BLaER1 (cell line): ENCODE data around the gene TMEFF2.
"Not testable (repeated sequence)": the region's sequence is repeated elsewhere in the genome, so short reads cannot be mapped to it uniquely, and the experiment has no call there.

Source experiments
- H3K27ac ChIP-seq: shearing (Covaris generic); formaldehyde crosslinking; 2 replicates; pipeline ENCODE4 v1.8.1; 2022
- H3K27me3 ChIP-seq: shearing (Covaris generic); formaldehyde crosslinking; 2 replicates; pipeline ENCODE4 v1.8.1; 2022
- H3K36me3 ChIP-seq: shearing (Covaris generic); formaldehyde crosslinking; 2 replicates; pipeline ENCODE4 v1.8.1; 2022
- H3K4me1 ChIP-seq: shearing (Covaris generic); formaldehyde crosslinking; 2 replicates; pipeline ENCODE4 v1.8.1; 2022
- H3K4me2 ChIP-seq: shearing (Covaris generic); formaldehyde crosslinking; 2 replicates; pipeline ENCODE4 v1.8.1; 2022
- H3K4me3 ChIP-seq: shearing (Covaris generic); formaldehyde crosslinking; 2 replicates; pipeline ENCODE4 v1.8.1; 2022
- H3K9ac ChIP-seq: shearing (Covaris generic); formaldehyde crosslinking; 2 replicates; pipeline ENCODE4 v1.8.1; 2022
- H3K9me3 ChIP-seq: shearing (Covaris generic); formaldehyde crosslinking; 2 replicates; pipeline ENCODE4 v1.8.1; 2022
- H4K20me1 ChIP-seq: shearing (Covaris generic); formaldehyde crosslinking; 2 replicates; pipeline ENCODE4 v1.8.1; 2022
- Cebpa-rat ChIP-seq: shearing (Covaris generic); IDR thresholded peaks from 2 replicates; pipeline ENCODE4 v1.8.1; 2022

The TMEFF2 gene

DNA sequence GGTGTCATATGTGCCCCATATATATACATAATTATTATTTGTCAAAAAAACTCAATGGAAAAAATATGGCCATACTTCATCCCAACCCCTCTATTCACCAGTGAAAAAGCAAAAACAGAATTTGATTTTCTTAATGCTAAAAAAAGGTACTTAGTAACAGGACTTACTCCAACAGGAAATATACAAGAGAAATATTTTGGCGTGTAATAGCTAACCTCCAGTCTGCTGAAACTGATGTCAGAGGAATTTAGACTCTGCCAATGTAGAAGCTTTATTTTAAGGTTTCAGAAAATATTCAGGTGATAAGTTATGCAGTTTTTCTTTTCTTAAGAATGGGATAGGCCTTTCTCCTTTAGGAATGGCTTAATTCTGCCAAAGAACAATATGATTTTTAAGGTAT, 72.6 kb downstream of the TMEFF2 start:
- Histone ChIP-seq H3K36me3 (no peaks in the 10 kb centered on the region), H3K27ac (no peak overlapping the region), H3K4me2 (no peak overlapping the region), H3K9me3 (0 out of 2 replicates have a peak, but pooled peaks cover 4% of the 10 kb centered on the region), H3K27me3 (no peaks in the 10 kb centered on the region), H3K9ac (no peak overlapping the region), H4K20me1 (no peaks in the 10 kb centered on the region), H3K4me1 (no peaks in the 10 kb centered on the region), H3K4me3 (no peak overlapping the region)
- no peak for TF ChIP-seq Cebpa-rat

DNA sequence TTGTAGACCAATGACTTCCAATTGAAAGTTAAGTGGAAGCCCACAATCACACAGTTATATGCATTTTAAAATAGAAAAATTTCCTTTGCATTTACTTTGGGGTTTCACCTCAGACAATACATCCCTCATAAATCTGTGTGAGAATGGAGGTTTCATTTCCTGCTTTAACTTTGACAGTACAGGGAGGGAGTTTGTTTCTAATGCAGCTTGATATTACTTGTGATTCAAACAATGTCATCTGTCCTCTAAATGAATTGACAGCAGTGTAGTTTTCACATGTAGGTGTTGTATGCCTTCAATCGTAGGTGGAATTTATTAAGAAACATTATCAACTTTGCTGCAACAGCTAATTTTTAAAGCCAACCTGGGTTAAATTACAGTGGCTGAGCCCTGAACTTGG, 75.2 kb downstream of the TMEFF2 start:
- Histone ChIP-seq H3K27me3 (no peaks in the 10 kb centered on the region), H3K27ac (no peak overlapping the region), H3K4me3 (no peak overlapping the region), H3K9me3 (peaks cover 8% of the 10 kb centered on the region; the same call in 1 of the 2 replicates), H3K4me2 (no peak overlapping the region), H4K20me1 (no peaks in the 10 kb centered on the region), H3K36me3 (no peaks in the 10 kb centered on the region), H3K9ac (no peak overlapping the region), H3K4me1 (no peaks in the 10 kb centered on the region)
- no peak for TF ChIP-seq Cebpa-rat

DNA sequence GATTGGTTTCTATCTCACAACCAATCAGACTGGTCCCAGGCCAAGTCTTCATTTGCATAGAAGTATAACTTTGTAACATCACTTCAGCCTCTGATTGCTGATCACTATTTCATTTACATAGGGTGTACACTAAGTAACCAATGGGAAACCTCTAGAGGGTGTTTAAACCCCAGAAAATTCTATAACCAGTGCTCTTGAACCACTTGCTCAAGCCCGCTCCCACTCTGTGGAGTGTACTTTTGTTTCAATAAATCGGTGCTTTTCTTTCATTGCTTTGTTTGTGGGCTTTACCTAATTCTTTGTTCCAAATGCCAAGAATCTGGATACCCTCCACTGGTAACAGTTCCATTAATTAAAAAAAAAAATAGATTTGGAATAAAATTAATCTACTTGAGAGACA, 77.0 kb downstream of the TMEFF2 start:
- no peak for TF ChIP-seq Cebpa-rat
- no peaks in the 10 kb centered on the region for H3K27me3 ChIP-seq

DNA sequence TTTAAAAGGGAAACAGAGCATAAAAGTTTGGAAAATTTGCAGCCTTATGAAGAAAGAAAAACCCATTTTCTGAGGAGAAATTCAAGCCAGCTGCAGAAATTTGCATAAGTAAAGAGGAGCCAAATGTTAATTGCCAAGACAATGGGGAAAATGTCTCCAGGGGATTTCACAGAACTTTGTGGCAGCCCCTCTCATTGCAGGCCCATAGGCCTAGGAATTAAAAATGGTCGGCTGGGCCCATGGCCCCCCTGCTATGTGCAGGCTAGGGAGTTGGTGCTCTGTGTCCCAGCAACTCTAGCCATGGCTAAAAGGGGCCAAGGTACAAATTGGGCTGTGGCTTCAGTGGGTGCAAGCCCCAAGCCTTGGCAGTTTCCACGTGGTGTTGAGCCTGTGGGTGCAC, 83.2 kb downstream of the TMEFF2 start:
- not testable (repeated sequence) for H3K9ac ChIP-seq, H3K9me3 ChIP-seq, H3K4me2 ChIP-seq, H4K20me1 ChIP-seq, H3K4me1 ChIP-seq, H3K27ac ChIP-seq, H3K36me3 ChIP-seq, H3K27me3 ChIP-seq, H3K4me3 ChIP-seq

More for the DNA sequence above, 77.0 kb downstream of the TMEFF2 start:
- H3K4me1 ChIP-seq: no peaks in the 10 kb centered on the region
- H3K4me2 ChIP-seq: no peak overlapping the region
- no peak overlapping the region for H3K9ac ChIP-seq
- H3K4me3 ChIP-seq: no peak overlapping the region
- no peak overlapping the region for H3K27ac ChIP-seq
- H3K36me3 ChIP-seq: no peaks in the 10 kb centered on the region
- peaks cover 8% of the 10 kb centered on the region; the same call in 1 of the 2 replicates for H3K9me3 ChIP-seq
- no peaks in the 10 kb centered on the region for H4K20me1 ChIP-seq

DNA sequence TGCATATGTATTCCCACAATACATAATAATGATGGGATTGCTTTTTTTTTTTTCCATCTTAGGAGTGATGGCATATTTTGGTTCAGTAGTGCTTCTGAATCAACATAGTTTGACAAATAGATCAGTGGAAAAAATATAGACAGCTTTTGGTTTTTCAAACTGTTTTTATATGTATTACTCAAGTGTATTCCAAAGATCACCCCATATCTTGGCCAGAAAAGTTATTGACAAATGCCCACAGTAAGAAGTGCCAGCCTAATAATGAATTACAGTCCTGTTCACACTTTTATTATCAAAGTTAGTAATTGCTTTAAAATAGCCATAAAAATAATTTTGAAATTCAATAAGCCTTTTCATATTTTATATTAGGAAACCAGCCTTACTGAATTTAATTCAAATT, 95.0 kb downstream of the TMEFF2 start:
- Histone ChIP-seq H3K36me3 (no peaks in the 10 kb centered on the region), H3K4me1 (no peaks in the 10 kb centered on the region), H4K20me1 (no peaks in the 10 kb centered on the region), H3K27ac (no peak overlapping the region), H3K4me3 (no peak overlapping the region), H3K27me3 (no peaks in the 10 kb centered on the region), H3K9ac (no peak overlapping the region), H3K4me2 (no peak overlapping the region), H3K9me3 (no peaks in the 10 kb centered on the region)
- TF ChIP-seq Cebpa-rat: no peak

- Histone ChIP-seq H3K27me3 (no peaks in the 10 kb centered on the region), H3K27ac (no peak overlapping the region), H3K4me2 (no peak overlapping the region), H3K9me3 (no peaks in the 10 kb centered on the region), H3K9ac (no peak overlapping the region), H3K36me3 (no peaks in the 10 kb centered on the region), H4K20me1 (no peaks in the 10 kb centered on the region), H3K4me3 (no peak overlapping the region), H3K4me1 (no peaks in the 10 kb centered on the region)
- no peak for TF ChIP-seq Cebpa-rat
Measured at GRCh38 chr2:192098814-192099491, 95.8 kb downstream of the TMEFF2 start.

GRCh38 chr2:192091476-192091875, 103.3 kb downstream of the TMEFF2 start:
- H3K9ac ChIP-seq: no peak overlapping the region
- H3K4me2 ChIP-seq: no peak overlapping the region
- no peak for TF ChIP-seq Cebpa-rat
- H3K4me1 ChIP-seq: no peaks in the 10 kb centered on the region
- no peak overlapping the region for H3K27ac ChIP-seq
- no peak overlapping the region for H3K4me3 ChIP-seq
- H3K27me3 ChIP-seq: no peaks in the 10 kb centered on the region
- no peaks in the 10 kb centered on the region for H3K9me3 ChIP-seq
- H3K36me3 ChIP-seq: no peaks in the 10 kb centered on the region
- no peaks in the 10 kb centered on the region for H4K20me1 ChIP-seq

- Histone ChIP-seq H3K9me3 (no peaks in the 10 kb centered on the region), H3K9ac (no peak overlapping the region), H3K4me3 (no peak overlapping the region), H3K4me2 (no peak overlapping the region), H3K4me1 (no peaks in the 10 kb centered on the region), H3K27ac (no peak overlapping the region), H3K36me3 (no peaks in the 10 kb centered on the region), H3K27me3 (no peaks in the 10 kb centered on the region), H4K20me1 (no peaks in the 10 kb centered on the region)
- TF ChIP-seq Cebpa-rat: no peak
Measured at GRCh38 chr2:192090911-192091310, 103.8 kb downstream of the TMEFF2 start.

DNA sequence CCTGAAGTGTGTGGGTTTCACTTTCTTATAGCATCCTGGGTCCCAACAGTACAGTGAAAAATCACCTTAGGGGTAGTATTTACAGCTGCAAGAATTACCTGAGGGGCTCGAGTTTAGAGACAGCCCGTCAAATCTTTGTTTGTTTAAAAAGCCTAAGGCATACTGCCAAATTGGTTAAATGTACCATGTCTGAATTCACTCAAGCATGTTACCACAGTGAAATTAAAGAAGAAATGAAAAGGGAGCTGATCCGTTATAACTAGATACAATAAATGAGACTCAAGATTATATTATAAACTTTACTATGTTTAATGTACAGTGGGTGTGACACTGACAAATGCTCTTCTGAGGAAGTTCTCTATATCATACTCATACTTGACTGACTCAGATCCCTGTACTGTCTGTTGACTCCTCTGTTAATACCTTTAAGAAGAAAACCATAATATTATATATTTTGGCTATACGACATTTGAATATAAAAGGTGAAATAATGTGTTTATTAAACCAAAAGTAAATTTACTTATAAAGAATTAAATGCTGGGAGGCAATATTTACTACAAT, 107.3 kb downstream of the TMEFF2 start:
- H3K36me3 ChIP-seq: no peaks in the 10 kb centered on the region
- H3K4me1 ChIP-seq: no peaks in the 10 kb centered on the region
- no peak overlapping the region for H3K4me3 ChIP-seq
- no peaks in the 10 kb centered on the region for H3K27me3 ChIP-seq
- no peak overlapping the region for H3K27ac ChIP-seq
- H3K4me2 ChIP-seq: no peak overlapping the region
- no peak for TF ChIP-seq Cebpa-rat
- H3K9me3 ChIP-seq: no peaks in the 10 kb centered on the region
- no peak overlapping the region for H3K9ac ChIP-seq
- no peaks in the 10 kb centered on the region for H4K20me1 ChIP-seq

DNA sequence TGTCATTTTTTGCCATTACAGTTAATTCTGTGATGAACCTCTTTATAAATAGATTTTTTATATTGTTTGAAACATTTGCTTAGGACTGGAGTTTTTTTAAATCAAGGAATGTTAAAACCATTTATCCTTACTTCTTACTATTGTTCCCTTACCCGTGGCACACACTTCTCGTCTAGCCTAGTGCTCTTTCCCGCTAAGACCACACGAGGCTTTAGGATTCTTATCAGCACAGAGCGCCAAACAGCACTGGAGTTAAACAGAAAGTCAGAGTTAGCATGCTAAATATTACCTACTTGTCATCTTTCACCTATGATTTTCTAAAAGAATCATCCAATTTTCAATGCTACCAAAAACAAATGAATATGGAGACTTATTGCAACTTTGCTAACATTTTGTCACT, 112.6 kb downstream of the TMEFF2 start:
- TF ChIP-seq Cebpa-rat: no peak
- Histone ChIP-seq H3K4me3 (no peak overlapping the region), H3K36me3 (no peaks in the 10 kb centered on the region), H3K27ac (no peak overlapping the region), H4K20me1 (no peaks in the 10 kb centered on the region), H3K9me3 (no peaks in the 10 kb centered on the region), H3K4me1 (no peaks in the 10 kb centered on the region), H3K27me3 (no peaks in the 10 kb centered on the region), H3K9ac (no peak overlapping the region), H3K4me2 (no peak overlapping the region)

DNA sequence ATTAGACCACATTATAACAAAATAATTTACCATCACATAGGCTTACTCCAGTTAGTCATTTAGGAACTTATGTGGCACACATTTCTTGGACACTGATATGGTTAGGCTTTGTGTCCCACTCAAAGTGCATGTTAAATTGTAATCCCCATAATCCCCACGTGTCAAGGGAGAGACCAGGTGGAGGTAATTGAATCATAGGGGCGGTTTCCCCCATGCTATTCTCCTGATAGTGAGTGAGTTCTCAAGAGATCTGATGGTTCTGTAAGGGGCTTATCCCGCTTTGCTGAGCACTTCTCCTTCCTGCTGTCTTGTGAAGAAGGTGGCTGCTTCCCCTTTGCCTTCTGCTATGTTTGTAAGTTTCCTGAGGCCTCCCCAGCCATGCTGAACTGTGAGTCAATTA, 114.6 kb downstream of the TMEFF2 start:
- H4K20me1 ChIP-seq, H3K4me3 ChIP-seq, H3K27me3 ChIP-seq, H3K9me3 ChIP-seq, H3K4me1 ChIP-seq, H3K27ac ChIP-seq, H3K36me3 ChIP-seq, H3K4me2 ChIP-seq, H3K9ac ChIP-seq: not testable (repeated sequence)
